ENCODE data around the gene PODN.
A peak's percentile ranks its signal among the peaks of the same experiment; 100 is the strongest.

DNA sequence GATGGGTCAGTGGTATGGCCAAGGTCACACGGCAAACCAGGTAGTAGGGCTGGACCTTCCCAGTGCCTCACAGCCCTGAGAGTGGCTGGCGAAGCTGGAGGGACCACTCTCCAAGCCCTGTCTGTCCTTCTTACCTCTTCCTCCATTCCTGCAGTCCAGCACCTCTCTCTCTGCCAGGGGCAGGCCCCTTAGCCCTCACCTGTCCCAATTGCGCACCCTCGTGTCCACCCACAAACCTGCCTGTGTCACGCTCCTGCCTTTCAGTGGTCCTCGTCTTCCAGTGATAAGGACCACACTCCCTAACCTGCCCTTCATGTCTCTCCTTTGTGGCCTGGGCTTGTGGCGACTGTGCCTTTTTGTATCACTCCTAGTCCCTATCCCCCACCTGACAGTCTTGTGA is 3.4 kb downstream of the PODN start:
- TF ChIP-seq, protein P1, sequence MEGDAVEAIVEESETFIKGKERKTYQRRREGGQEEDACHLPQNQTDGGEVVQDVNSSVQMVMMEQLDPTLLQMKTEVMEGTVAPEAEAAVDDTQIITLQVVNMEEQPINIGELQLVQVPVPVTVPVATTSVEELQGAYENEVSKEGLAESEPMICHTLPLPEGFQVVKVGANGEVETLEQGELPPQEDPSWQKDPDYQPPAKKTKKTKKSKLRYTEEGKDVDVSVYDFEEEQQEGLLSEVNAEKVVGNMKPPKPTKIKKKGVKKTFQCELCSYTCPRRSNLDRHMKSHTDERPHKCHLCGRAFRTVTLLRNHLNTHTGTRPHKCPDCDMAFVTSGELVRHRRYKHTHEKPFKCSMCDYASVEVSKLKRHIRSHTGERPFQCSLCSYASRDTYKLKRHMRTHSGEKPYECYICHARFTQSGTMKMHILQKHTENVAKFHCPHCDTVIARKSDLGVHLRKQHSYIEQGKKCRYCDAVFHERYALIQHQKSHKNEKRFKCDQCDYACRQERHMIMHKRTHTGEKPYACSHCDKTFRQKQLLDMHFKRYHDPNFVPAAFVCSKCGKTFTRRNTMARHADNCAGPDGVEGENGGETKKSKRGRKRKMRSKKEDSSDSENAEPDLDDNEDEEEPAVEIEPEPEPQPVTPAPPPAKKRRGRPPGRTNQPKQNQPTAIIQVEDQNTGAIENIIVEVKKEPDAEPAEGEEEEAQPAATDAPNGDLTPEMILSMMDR (IDR thresholded peaks at IDR 0.05; ENCODE audit: borderline replicate concordance, extremely low read depth, low read length, poor library complexity, severe bottlenecking): peak; percentile 36
- no peak for TF ChIP-seq EZH2 (IDR thresholded peaks at IDR 0.05; ENCODE audit: borderline replicate concordance, low read depth, low read length, severe bottlenecking)
